Right hindlimb (tissue), 1 donor: ENCODE results near the gene CA10.
A peak's percentile ranks its signal among the peaks of the same experiment; 100 is the strongest.

Experiments used
- DNase-seq: peaks from one replicate; pipeline ENCODE4 v3.0.0-alpha.2; 2018

Gene CA10

GRCh38 chr17:51668155-51668962 lies 490.2 kb downstream of the CA10 start:
- no peak for DNase-seq

GRCh38 chr17:51667706-51668083 lies 490.8 kb downstream of the CA10 start:
- DNase-seq, result no peak

DNA sequence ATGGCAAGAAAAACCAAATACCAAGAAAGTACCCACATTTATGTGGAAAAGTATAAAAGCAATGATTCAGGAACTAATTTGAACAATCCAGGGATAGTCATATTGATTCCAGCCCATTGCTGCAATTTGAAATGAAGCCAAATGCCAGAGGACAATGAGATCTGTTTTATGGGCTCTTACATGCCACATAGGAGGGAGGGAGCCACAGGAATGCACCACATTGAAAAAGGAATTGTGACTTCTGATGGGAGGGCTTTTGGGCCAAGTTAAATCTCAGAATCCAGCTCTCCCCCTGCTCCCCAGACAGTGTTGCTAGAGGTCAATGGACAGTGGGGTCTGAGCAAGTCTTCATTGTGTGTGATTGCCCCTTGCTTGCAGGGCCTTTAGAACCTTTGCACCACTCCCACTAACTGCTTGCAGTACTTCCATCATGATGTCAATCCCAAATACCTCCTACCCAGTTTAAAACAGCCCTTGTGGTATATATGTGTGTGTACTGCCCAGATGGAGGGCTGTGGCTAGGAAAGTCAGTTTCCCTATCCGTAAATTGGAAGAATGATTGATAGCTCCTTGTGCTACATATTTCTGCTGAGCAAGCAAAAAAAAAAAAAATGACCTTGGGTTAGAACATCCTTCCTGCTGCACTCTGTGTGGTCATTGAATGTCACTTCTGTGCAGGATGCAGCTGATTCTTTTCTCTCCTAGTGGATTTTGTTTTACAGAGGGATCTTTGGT lies 491.4 kb downstream of the CA10 start:
- no peak for DNase-seq

- no peak for DNase-seq
Measured at GRCh38 chr17:51662204-51663056, 496.1 kb downstream of the CA10 start.

DNA sequence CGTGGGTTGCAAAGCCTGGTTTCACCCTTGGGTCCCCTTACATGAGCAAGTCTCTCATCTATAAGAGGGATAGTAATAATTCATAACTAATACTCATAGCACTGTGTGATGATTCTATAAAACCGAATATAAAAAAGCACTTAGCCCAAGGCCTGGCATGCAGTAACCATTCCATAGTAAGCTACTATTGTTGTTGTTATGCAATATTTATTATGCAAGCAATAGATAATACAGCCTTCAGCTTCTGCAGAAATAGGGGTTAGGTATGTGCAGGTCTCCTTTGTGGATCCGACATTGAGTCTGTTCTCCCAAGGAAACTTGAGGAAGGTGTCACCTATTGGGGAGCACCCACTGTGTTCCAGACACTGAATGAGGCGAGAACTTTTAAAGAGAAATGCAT lies 497.1 kb downstream of the CA10 start:
- DNase-seq, result no peak

GRCh38 chr17:51660266-51660665 lies 498.2 kb downstream of the CA10 start:
- DNase-seq, result no peak

DNA sequence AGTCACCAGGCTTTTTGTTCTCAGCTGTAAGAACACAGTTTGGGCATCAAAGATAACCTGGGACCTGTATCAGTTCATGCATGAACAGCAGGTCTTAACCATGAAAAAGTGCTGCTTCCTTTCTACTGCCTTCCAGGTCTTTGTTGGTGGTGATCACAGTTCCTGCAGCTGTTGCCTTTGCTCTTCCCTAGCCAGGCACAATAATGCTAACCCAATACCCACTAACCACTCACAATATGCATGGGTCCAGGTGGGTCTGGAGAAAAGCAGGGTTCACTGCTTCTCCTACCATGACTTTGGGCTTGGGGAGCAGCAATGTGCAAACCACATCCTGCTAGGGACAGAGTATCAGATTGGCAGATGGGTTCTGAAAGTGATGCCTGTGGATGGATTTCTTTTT lies 501.3 kb downstream of the CA10 start:
- no peak for DNase-seq

GRCh38 chr17:51653878-51654277 lies 504.6 kb downstream of the CA10 start:
- peak; percentile 72 for DNase-seq

DNA sequence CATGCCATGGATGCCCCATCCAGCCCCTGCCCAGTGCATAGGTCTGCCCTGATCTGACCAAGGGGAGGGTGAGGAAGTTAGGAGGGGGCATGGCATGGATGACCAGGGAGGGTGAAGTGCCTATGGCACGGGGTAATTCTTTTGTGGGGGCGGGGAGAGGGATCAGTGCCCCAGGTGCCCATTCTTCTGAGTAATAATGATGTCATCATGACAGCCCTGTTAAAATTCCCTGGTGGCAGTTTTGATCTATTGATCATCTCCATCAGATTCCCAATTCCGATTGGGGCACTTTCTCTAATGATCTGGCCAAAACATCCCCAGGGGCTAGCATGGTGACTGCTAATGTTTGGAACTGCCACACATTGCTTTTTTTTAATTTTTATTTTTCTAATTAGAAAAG lies 506.0 kb downstream of the CA10 start:
- no peak for DNase-seq

DNA sequence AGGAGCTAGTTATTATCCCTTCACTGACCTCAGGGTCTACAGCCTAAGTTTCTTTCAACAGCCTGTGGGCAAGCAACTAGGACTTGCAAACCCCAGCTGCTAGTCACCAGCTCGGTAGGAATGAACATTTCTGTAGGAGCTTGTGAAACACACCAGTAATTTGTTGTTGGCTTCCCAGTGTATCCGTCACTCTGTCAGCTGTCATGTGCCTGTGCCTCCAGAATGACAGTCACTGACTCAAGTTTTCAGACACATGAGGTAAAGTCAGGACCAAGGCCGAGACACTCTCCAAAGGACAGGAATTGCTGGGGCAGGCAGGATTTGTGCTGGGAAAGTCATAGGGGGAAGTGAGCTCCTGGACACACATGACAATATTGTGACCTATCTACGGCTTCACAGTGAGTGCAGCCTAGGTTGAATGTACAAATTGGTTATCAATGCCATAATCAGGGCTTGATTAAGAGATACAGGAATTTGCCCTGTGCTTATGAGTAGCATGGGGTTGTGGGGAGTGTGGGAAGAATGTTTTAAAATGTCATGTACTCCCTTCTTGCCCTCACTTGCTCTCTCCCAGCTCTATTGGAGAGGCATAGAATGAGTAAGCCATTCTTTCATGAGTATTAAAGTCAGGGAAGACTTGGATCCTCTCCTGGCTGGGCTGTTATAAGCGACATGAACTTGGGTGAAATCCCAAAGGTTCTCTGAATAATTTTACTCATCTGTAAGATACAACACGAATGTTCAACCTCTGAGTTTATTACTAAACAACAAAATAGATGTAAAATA lies 506.8 kb downstream of the CA10 start:
- DNase-seq, result no peak

DNA sequence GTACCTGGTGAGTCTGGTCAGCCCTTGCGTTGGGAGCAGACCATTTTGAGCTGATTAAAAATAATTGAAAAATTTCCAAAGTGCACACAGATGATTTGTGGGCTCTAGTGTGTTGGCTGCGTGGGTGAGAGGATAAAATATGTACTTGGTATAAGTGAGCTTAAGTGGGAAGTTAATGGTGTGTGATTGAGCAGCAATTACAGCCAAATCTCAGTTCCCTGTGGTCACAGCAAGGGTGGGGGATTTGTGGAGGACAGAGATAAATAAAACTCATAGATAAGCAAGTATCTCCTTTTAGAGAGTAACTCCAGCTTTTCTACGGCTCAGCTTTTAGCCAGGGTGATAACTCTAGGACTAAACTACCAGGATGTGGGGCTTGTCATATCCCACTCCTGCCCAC lies 507.7 kb downstream of the CA10 start:
- DNase-seq, result no peak

DNA sequence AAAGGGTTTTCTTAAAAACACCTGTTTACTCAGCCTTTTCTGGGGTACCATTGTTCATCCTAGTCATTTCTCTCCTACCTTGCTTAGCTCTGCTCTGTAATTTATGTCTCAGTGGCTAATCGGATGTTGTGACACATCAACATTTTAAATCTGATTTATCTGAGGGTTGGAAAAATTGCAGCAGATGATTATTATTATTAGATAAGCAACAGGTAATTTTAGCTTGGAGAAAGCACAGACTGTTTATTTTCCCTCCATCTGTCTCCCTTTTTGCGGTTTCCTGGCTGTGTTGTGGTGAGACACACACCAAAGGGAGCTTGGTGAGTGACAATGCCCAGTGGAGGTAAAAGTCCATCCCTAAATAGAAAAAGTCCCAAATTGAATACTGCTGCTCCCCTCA lies 508.3 kb downstream of the CA10 start:
- DNase-seq, result no peak

DNA sequence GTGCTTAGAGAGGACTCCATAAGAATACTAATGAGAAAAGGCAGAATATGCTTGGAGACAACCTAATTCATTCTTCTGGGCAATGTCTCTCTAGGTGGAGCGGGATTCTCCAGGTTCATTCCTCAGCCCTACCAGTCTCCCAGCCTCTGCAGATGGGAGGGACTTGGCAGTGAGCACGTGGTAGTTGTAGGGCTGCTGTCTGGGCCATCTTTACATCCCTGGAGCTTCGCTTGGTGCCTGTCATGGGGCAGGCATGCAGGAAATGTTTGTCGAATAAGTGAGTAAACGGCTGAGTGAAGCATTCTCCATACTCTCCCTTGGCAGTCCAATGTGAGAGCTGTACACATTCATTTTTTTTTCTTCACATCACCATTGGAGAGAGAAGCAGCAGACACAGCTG lies 510.7 kb downstream of the CA10 start:
- DNase-seq, result no peak

GRCh38 chr17:51647067-51647466 lies 511.4 kb downstream of the CA10 start:
- DNase-seq, result no peak

- DNase-seq, result no peak
Measured at GRCh38 chr17:51646539-51646938, 512.0 kb downstream of the CA10 start.

GRCh38 chr17:51645056-51645455 lies 513.5 kb downstream of the CA10 start:
- DNase-seq, result no peak

DNA sequence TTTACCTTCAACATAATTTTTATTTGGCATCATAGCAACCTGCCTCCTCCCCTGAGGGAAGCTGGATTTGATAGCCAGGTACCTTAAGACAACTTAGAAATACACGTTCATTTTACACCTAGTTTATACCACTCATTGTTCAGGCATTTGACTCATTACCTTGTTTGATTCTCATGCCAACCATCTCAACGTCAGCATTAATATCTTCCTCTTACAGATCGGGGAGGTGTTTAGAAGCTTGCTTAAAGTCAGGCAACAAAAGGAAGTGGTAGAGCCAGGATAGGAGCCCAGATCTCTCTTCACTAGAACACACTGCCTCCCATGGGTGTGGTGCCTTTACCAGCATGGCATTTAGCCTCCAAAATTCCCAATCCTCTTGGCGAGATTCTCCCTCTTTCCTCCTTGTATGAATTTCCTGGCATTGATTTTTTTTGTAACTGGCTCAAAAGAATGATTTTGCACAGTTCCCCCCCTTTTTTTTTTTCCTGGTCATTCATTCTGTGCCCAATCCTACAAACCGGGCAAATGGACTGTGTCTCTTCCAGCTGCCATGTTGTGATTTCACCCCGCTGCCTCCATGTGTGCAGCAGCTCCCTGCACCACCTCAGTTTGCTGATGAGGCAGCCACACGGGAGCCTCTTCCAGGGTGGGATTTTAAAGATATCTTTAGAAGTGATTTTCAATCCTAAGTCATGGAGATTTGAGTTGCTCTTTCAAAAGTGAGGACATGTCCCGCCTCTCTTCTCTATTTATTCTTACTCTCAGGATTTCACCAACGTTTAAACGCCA lies 514.6 kb downstream of the CA10 start:
- no peak for DNase-seq

- no peak for DNase-seq
Measured at GRCh38 chr17:51642029-51642428, 516.5 kb downstream of the CA10 start.

- DNase-seq, result no peak
Measured at GRCh38 chr17:51640108-51640622, 518.3 kb downstream of the CA10 start.

GRCh38 chr17:51638971-51639370 lies 519.5 kb downstream of the CA10 start:
- no peak for DNase-seq

DNA sequence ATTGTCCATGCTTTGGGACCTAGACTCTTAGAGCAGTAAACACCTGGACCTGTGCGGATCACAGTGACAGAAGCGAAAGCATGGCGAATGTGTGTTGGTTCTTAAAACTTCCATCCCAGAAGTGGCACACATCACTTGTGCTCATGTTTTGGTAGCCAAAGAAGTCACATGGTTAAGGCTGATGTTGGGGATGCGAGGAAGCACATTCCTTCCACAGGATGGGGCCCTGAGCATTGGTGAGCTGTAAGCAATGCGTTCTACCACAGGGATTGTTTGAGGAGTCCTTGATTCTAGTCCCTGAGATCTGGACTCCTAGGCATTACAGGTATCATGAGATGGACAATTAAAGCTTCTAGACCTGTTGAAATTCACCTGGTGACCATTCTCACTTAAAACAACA lies 522.2 kb downstream of the CA10 start:
- DNase-seq, result no peak
